Motor neuron (in vitro differentiated cells): Measurements from ENCODE around the gene RFX2. TPM values are rescaled to one million over a fixed set of nuclear protein-coding genes. Genes with fewer than 3 reads are reported as not detected.

ENCODE experiments used
- ATAC-seq, 8 experiments: fragments of 200-7000 bp; cut with Tn5 transposase; replicated peaks in 6 of 8; 2 replicates each; pipeline ENCODE4 v1.8.0; 2021; ENCODE audit warnings: mild to moderate bottlenecking in 8 of 8, moderate library complexity in 8 of 8
- H3K27ac ChIP-seq, 2 donors: fragments of 250-450 bp; sonication (Bioruptor Pico); 2 replicates each; pipeline ENCODE4 v1.9.0; 2021; ENCODE audit warnings: antibody characterized with exemption in 2 of 2, mild to moderate bottlenecking in 2 of 2, moderate library complexity in 1 of 2
- H3K4me1 ChIP-seq, 2 donors: fragments of 250-450 bp; sonication (Bioruptor Pico); replicated peaks in 1 of 2; 2 replicates each; pipeline ENCODE4 v1.6.1; 2021; ENCODE audit warnings: antibody characterized with exemption in 2 of 2, mild to moderate bottlenecking in 2 of 2, moderate library complexity in 1 of 2
- H3K4me3 ChIP-seq, 5 donors: fragments of 250-450 bp; sonication (Bioruptor Pico); 2 replicates each; pipeline ENCODE4 v1.9.0; 2021; ENCODE audit warnings: antibody characterized with exemption in 5 of 5, mild to moderate bottlenecking in 5 of 5, moderate library complexity in 4 of 5
- WGBS, 10 experiments: fragments of 450-650 bp; shearing (Covaris generic); methylation state at CpG; one replicate each; pipeline ENCODE4 v1.0.0; 2022; 5-methylcytosine and 5-hydroxymethylcytosine counted together
- in situ Hi-C, 9 experiments: fragments of 400-800 bp; cut with MboI; loops; one replicate each; pipeline ENCODE4 v1.15.0; 2021; ENCODE audit warnings: low sequenced_read_pairs in 9 of 9, low pct_unique_long_range_greater_than_20kb in 2 of 9; ENCODE audit not compliant: unreplicated experiment in 9 of 9
- total RNA-seq, 8 experiments: library from RNA; unstranded; fragments of 300-600 nt; gene quantifications; 2 replicates each; pipeline versions ENCODE4 v1.2.3 to v1.2.4, GENCODE V29; 2022

Gene RFX2
- total RNA-seq, 8 experiments from 2014 or later = 1.4 to 23.2 (median 7.4) TPM

DNA sequence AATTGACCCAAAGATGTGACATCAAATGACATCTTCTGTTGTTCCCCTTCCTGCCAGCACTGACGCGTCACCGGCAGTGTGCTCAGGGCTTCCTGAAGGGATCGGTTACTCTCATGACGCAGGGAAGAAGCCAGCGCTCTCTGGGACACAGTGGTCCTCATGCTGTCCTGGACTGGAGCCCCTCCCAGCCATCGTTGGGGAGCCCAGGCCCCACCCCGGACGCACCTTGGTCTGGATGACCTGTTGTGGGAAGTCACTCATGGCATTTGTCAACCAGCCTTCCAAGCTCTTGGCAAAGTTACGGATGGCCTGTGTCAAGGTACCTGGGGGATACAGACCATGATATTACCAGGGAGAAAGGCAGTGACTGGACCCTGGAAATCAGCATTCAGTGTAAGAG is 106.3 kb downstream of the RFX2 start:
- no peak overlapping the region for H3K27ac ChIP-seq
- 73 to 100% (median 88%) methylated on average over 1 to 10 of the region's 10 CpGs; no CpG with 5 or more reads in 4 of the 10 experiments for WGBS, 10 experiments
- ATAC-seq = no peak
- H3K4me1 ChIP-seq = no peaks in the 10 kb centered on the region
- in situ Hi-C loops = loop anchor here in 1 of 9 experiments (25.0 kb wide), 1 partner anchor 192 kb away; the partner anchor contains the start of gene NRTN
- H3K4me3 ChIP-seq = no peak overlapping the region

DNA sequence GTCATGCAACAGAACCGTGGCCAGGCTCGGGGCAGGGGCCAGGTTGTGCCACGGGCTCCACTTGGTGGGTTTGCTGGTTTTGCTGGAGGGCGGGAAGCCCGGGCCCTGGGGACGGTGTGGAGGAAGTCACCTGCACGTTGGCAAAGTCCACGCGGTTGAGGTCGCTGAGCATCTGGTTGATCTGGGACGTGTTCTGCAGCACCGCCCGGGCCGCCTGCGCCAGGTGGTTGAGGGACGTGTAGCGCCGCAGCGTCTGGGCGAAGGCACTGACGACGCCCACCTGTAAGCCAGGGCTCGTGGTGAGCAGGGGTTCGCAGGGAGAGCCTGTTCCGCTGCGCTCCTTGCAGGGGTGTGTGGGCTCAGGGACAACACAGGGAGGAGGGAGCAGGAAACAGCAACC is 107.7 kb downstream of the RFX2 start:
- H3K4me1 ChIP-seq = no peaks in the 10 kb centered on the region
- H3K4me3 ChIP-seq = no peak overlapping the region
- no peak overlapping the region for H3K27ac ChIP-seq
- no peak for ATAC-seq
- in situ Hi-C loops = loop anchor here in 1 of 9 experiments (25.0 kb wide), 1 partner anchor 190 kb away; the partner anchor contains the start of gene NRTN
- WGBS, 10 experiments = 60 to 100% (median 85%) methylated on average over 1 to 10 of the region's 26 CpGs; no CpG with 5 or more reads in 4 of the 10 experiments

DNA sequence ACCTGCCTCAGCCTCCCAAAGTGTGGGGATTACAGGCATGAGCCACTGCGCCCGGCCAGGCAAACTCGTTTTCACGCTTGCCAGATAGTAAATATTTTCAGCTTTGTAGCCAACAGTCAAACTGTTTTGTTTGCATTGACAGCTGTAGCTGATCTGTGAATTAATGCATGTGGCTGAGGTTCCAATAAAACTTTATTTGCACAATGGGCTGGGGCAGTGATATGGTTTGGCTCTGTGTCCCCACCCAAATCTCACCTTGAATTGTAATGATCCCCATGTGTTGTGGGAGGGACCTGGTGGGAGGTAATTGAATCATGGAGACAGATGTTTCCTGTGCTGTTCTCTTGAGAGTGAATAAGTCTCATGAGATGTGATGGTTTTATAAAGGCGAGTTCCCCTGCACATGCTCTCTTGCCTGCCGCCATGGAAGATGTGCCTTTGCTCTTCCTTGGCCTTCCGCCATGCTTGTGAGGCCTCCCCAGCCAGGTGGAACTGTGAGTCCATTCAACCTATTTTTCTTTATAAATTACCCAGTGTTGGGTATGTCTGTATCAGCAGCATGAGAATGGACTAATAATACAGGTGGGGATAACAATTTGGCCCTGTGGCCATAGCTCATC is 110.0 kb downstream of the RFX2 start:
- in situ Hi-C loops = loop anchor here in 1 of 9 experiments (25.0 kb wide), 1 partner anchor 188 kb away; the partner anchor contains the start of gene NRTN
- H3K4me1 ChIP-seq = no peaks in the 10 kb centered on the region
- WGBS, 10 experiments = 60 to 100% (median 93%) methylated on average over 1 to 4 of the region's 7 CpGs; no CpG with 5 or more reads in 1 of the 10 experiments
- H3K4me3 ChIP-seq = no peak overlapping the region
- no peak for ATAC-seq
- no peak overlapping the region for H3K27ac ChIP-seq

GRCh38 chr19:5999693-6000092 is 110.6 kb downstream of the RFX2 start:
- no peak for ATAC-seq
- Histone ChIP-seq H3K27ac (no peak overlapping the region), H3K4me1 (no peaks in the 10 kb centered on the region), H3K4me3 (no peak overlapping the region)
- in situ Hi-C loops = loop anchor here in 2 of 9 experiments (25.0 kb wide), 2 partner anchors 187 to 863 kb away; partner anchors contain the start of gene NRTN (in 1 of the 2)
- WGBS, 10 experiments = 83 to 100% (median 96%) methylated on average over 1 to 4 of the region's 6 CpGs; no CpG with 5 or more reads in 4 of the 10 experiments

- ATAC-seq = peak in 1 of 8 experiments; percentile 13
- Histone ChIP-seq H3K4me3 (no peak overlapping the region), H3K27ac (no peak overlapping the region), H3K4me1 (no peaks in the 10 kb centered on the region)
- 20 to 100% (median 92%) methylated on average over 1 of the region's 17 CpGs; no CpG with 5 or more reads in 6 of the 10 experiments for WGBS, 10 experiments
- in situ Hi-C loops = loop anchor here in 1 of 9 experiments (25.0 kb wide), 1 partner anchor 865 kb away; no protein-coding TSS in a partner anchor
Observed at GRCh38 chr19:5997371-5997770, 112.9 kb downstream of the RFX2 start.

- Histone ChIP-seq H3K4me1 (no peaks in the 10 kb centered on the region), H3K27ac (no peak overlapping the region), H3K4me3 (no peak overlapping the region)
- in situ Hi-C loops = loop anchor here in 1 of 9 experiments (25.0 kb wide), 1 partner anchor 866 kb away; no protein-coding TSS in a partner anchor
- peak in 1 of 8 experiments; percentile 12 for ATAC-seq
- WGBS, 10 experiments = 56 to 100% (median 95%) methylated on average over 3 to 8 of the region's 37 CpGs; no CpG with 5 or more reads in 4 of the 10 experiments
Observed at GRCh38 chr19:5996623-5997320, 113.5 kb downstream of the RFX2 start.

DNA sequence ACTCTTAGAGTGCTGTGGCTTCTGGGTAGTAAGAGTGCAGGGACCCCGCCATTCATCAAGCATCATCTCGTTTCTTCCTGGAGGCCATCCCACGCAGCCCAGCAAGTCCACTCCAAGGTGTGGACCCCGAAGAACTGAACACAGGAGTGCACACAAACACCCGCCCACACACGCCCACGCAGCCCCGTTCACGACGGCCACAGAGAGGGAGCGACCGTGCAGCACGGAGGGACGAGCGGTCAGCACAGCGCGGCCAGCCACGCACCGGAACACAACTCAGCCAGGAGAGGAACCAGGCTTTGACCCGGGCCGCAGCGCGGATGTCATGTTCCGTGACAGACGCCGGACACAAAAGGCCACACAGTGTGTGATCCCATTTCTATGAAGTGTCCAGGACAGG is 114.2 kb downstream of the RFX2 start:
- 88 to 100% (median 95%) methylated on average over 1 to 18 of the region's 26 CpGs; no CpG with 5 or more reads in 5 of the 10 experiments for WGBS, 10 experiments
- Histone ChIP-seq H3K4me3 (no peak overlapping the region), H3K27ac (no peak overlapping the region), H3K4me1 (no peaks in the 10 kb centered on the region)
- in situ Hi-C loops = loop anchor here in 1 of 9 experiments (25.0 kb wide), 1 partner anchor 866 kb away; no protein-coding TSS in a partner anchor
- ATAC-seq = no peak

GRCh38 chr19:5995606-5996005 is 114.7 kb downstream of the RFX2 start:
- Histone ChIP-seq H3K4me1 (no peaks in the 10 kb centered on the region), H3K27ac (no peak overlapping the region), H3K4me3 (no peak overlapping the region)
- 100% methylated on average over 1 of the region's 16 CpGs; no CpG with 5 or more reads in 9 of the 10 experiments for WGBS, 10 experiments
- no peak for ATAC-seq
- in situ Hi-C loops = loop anchor here in 1 of 9 experiments (25.0 kb wide), 1 partner anchor 867 kb away; no protein-coding TSS in a partner anchor

- Histone ChIP-seq H3K4me3 (no peak overlapping the region), H3K27ac (no peak overlapping the region), H3K4me1 (no peaks in the 10 kb centered on the region)
- in situ Hi-C loops = loop anchor here in 1 of 9 experiments (25.0 kb wide), 1 partner anchor 868 kb away; no protein-coding TSS in a partner anchor
- ATAC-seq = peak in 1 of 8 experiments; percentile 5
- 70 to 100% (median 97%) methylated on average over 1 to 13 of the region's 29 CpGs; no CpG with 5 or more reads in 6 of the 10 experiments for WGBS, 10 experiments
Observed at GRCh38 chr19:5994405-5995165, 115.7 kb downstream of the RFX2 start.

DNA sequence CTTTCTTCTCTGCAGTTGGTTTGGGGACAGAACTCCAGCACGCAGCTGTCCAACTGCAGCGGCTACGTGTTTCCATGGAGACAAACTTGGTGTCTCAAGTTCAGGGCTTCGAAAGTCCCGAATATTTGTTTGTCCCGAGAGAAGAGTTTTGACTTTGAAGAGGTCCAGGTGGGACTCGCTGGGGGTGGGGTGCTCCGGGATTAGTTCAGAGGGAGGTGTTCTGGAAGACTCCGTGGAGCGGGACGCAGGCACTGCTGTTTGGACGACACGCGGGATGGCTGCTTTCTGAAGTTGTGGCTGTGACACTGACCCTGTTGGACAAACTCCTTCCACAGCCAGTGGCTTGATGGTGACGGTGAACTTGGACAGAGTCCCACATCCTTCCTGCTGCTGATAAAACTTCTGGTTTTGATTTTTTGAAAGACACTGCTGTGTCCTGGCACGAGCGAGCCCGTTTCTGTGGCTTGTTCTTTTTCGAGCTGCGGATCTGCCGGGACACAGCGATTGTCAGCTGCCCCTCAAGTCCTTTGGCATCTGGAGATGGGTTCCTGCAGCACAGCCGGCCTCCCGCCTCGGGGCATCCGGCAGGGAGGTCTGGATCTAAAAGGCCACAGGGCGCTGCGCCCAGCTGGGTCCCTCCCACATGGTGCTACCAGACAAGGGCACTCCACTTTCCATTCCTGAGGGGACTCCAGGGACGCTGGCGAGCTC is 116.5 kb downstream of the RFX2 start:
- peak in 1 of 8 experiments; percentile 38 for ATAC-seq
- Histone ChIP-seq H3K4me3 (no peak overlapping the region), H3K27ac (no peak overlapping the region), H3K4me1 (no peaks in the 10 kb centered on the region)
- 48 to 100% (median 76%) methylated on average over 2 to 20 of the region's 30 CpGs; no CpG with 5 or more reads in 3 of the 10 experiments for whole genome bisulfite sequencing, 10 experiments
- in situ Hi-C loops = loop anchor here in 1 of 9 experiments (25.0 kb wide), 1 partner anchor 868 kb away; no protein-coding TSS in a partner anchor

- H3K27ac ChIP-seq = no peak overlapping the region
- ATAC-seq = peak in 1 of 8 experiments; percentile 46
- WGBS, 10 experiments = 60 to 92% (median 80%) methylated on average over 1 to 12 of the region's 13 CpGs; no CpG with 5 or more reads in 1 of the 10 experiments
- no peak overlapping the region for H3K4me3 ChIP-seq
- no peaks in the 10 kb centered on the region for H3K4me1 ChIP-seq
- in situ Hi-C loops = loop anchor here in 1 of 9 experiments (25.0 kb wide), 1 partner anchor 869 kb away; no protein-coding TSS in a partner anchor
Observed at GRCh38 chr19:5993201-5993600, 117.1 kb downstream of the RFX2 start.
